Tibial nerve (tissue), 4 donors: ENCODE results near the gene MCRS1. TPM values are rescaled to one million over a fixed set of nuclear protein-coding genes. Genes with fewer than 3 reads are reported as not detected.

Experiments used
- DNase-seq, 2 donors: peaks; one replicate each; pipeline ENCODE4 v3.0.0-alpha.2; 2019; ENCODE audit warnings: low spot score in 2 of 2
- H3K27ac ChIP-seq, 4 donors: fragments of 200-600 bp; sonication (generic) in 3 of 4; one replicate each; pipeline ENCODE4 v1.5.1; 2017 to 2019; ENCODE audit warnings: mild to moderate bottlenecking in 1 of 4
- H3K27me3 ChIP-seq, 2 donors: fragments of 200-600 bp; sonication (generic) in 1 of 2; one replicate each; pipeline versions ENCODE4 v1.5.1 to v1.6.0; 2017 to 2019
- H3K36me3 ChIP-seq, 3 donors: fragments of 200-600 bp; sonication (generic); one replicate each; pipeline ENCODE4 v1.5.1; 2018 to 2019
- H3K4me1 ChIP-seq, 4 donors: fragments of 200-600 bp; sonication (generic) in 3 of 4; one replicate each; pipeline ENCODE4 v1.5.1; 2017 to 2019
- H3K4me3 ChIP-seq, 4 donors: fragments of 200-600 bp; sonication (generic) in 3 of 4; one replicate each; pipeline ENCODE4 v1.5.1; 2017 to 2019; ENCODE audit warnings: mild to moderate bottlenecking in 1 of 4, moderate library complexity in 1 of 4
- H3K9me3 ChIP-seq, 4 donors: fragments of 200-600 bp; sonication (generic) in 3 of 4; one replicate each; pipeline ENCODE4 v1.5.1; 2017 to 2019
- EP300 ChIP-seq, 2 donors: sonication (generic); formaldehyde crosslinking; IDR thresholded peaks; one replicate each; pipeline ENCODE4 v1.6.1; 2017; ENCODE audit warnings: antibody characterized with exemption in 2 of 2, mild to moderate bottlenecking in 1 of 2
- POLR2A ChIP-seq, 2 donors: fragments of 450-650 bp; IDR thresholded peaks; one replicate each; pipeline ENCODE4 v1.6.1; 2017; ENCODE audit warnings: antibody characterized with exemption in 2 of 2, mild to moderate bottlenecking in 2 of 2, moderate library complexity in 2 of 2
- WGBS, 2 donors: methylation state at CpG; one replicate each; pipeline ENCODE4 v1.1.5; 2018; 5-methylcytosine and 5-hydroxymethylcytosine counted together
- total RNA-seq, 4 donors: library from RNA; depleted of rRNA; stranded (reverse); fragments of >200 nt; gene quantifications; one replicate each; pipeline ENCODE4 v1.1.0, GENCODE V29; 2016
- TF ChIP-seq, protein P1 (sequence below), 5 experiments: fragments of 200-600 bp in 3 of 5; fragments of 450-650 bp in 2 of 5; sonication (generic) in 3 of 5; IDR thresholded peaks; one replicate each; pipeline ENCODE4 v1.5.1; 2016 to 2019; ENCODE audit warnings: antibody characterized with exemption in 5 of 5, mild to moderate bottlenecking in 3 of 5, moderate library complexity in 2 of 5

The MCRS1 gene
- total RNA-seq, 4 donors from 2014 or later, result 42.0 to 67.2 (median 64.5) TPM

- 1 to 2% methylated on average over 19 of the region's 19 CpGs for WGBS, 2 donors
- no peak for DNase-seq
- Histone ChIP-seq H3K27ac (peak overlapping the region; percentile 85 to 98 (median 88)), H3K9me3 (no peaks in the 10 kb centered on the region), H3K4me1 (peaks cover 0 to 53% (median 14%) of the 10 kb centered on the region in 4 donors), H3K4me3 (peak overlapping the region; percentile 53 to 87 (median 74)), H3K36me3 (peaks cover 0 to 25% (median 0%) of the 10 kb centered on the region in 3 donors), H3K27me3 (no peaks in the 10 kb centered on the region)
- TF ChIP-seq, protein P1, sequence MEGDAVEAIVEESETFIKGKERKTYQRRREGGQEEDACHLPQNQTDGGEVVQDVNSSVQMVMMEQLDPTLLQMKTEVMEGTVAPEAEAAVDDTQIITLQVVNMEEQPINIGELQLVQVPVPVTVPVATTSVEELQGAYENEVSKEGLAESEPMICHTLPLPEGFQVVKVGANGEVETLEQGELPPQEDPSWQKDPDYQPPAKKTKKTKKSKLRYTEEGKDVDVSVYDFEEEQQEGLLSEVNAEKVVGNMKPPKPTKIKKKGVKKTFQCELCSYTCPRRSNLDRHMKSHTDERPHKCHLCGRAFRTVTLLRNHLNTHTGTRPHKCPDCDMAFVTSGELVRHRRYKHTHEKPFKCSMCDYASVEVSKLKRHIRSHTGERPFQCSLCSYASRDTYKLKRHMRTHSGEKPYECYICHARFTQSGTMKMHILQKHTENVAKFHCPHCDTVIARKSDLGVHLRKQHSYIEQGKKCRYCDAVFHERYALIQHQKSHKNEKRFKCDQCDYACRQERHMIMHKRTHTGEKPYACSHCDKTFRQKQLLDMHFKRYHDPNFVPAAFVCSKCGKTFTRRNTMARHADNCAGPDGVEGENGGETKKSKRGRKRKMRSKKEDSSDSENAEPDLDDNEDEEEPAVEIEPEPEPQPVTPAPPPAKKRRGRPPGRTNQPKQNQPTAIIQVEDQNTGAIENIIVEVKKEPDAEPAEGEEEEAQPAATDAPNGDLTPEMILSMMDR (IDR thresholded peaks at IDR 0.05), result no peak
- TF ChIP-seq POLR2A (IDR thresholded peaks at IDR 0.05) (no peak), EP300 (IDR thresholded peaks at IDR 0.05) (no peak)
Measured at GRCh38 chr12:49568442-49569162, 660 bp upstream of the MCRS1 start.

DNA sequence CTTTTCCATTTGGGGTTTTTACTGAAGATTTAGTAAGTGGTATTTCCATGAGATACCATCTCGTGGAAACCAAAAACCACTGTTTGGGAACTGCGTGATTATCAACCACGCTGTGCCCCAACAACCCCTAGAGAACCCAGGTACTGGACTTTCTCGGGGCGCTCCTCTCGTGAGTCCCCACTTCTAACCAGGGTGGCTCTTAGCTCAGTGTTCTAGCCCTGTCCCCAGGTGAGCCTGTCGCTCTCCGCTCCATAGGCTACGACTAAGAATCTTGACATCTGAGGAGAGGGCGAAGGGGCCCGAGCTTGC is 686 bp downstream of the MCRS1 start:
- Histone ChIP-seq H3K9me3 (no peaks in the 10 kb centered on the region), H3K36me3 (peaks cover 0 to 39% (median 4%) of the 10 kb centered on the region in 3 donors), H3K27me3 (no peaks in the 10 kb centered on the region), H3K27ac (peak overlapping the region in 3 of 4 donors; percentile 86 to 98 (median 90)), H3K4me1 (peaks cover 0 to 53% (median 14%) of the 10 kb centered on the region in 4 donors), H3K4me3 (peak overlapping the region; percentile 53 to 87 (median 74))
- TF ChIP-seq EP300 (IDR thresholded peaks at IDR 0.05), result no peak
- TF ChIP-seq POLR2A (IDR thresholded peaks at IDR 0.05), result no peak
- 3 to 4% methylated on average over 8 to 11 of the region's 11 CpGs for WGBS, 2 donors
- DNase-seq, result no peak

GRCh38 chr12:49566361-49566760 is 1.6 kb downstream of the MCRS1 start:
- H3K36me3 ChIP-seq, result peaks cover 4 to 48% (median 7%) of the 10 kb centered on the region in 3 donors
- 88 to 93% methylated on average over 9 to 13 of the region's 13 CpGs for WGBS, 2 donors
- no peak overlapping the region for H3K4me3 ChIP-seq
- no peak overlapping the region for H3K27ac ChIP-seq
- H3K4me1 ChIP-seq, result peaks cover 0 to 50% (median 14%) of the 10 kb centered on the region in 4 donors
- no peak for TF ChIP-seq EP300 (IDR thresholded peaks at IDR 0.05)
- no peak for TF ChIP-seq POLR2A (IDR thresholded peaks at IDR 0.05)
- no peak for DNase-seq
- no peaks in the 10 kb centered on the region for H3K9me3 ChIP-seq
- no peaks in the 10 kb centered on the region for H3K27me3 ChIP-seq

- Histone ChIP-seq H3K9me3 (no peaks in the 10 kb centered on the region), H3K27ac (no peak overlapping the region)
Measured at GRCh38 chr12:49565406-49566265, 2.3 kb downstream of the MCRS1 start.

GRCh38 chr12:49564686-49565405 is 3.1 kb downstream of the MCRS1 start:
- WGBS, 2 donors, result 83 to 84% methylated on average over 8 of the region's 8 CpGs
- Histone ChIP-seq H3K4me3 (no peak overlapping the region), H3K36me3 (peaks cover 8 to 63% (median 12%) of the 10 kb centered on the region in 3 donors), H3K27me3 (no peaks in the 10 kb centered on the region), H3K9me3 (no peaks in the 10 kb centered on the region), H3K4me1 (peaks cover 0 to 37% (median 14%) of the 10 kb centered on the region in 4 donors), H3K27ac (no peak overlapping the region)
- TF ChIP-seq EP300 (IDR thresholded peaks at IDR 0.05) (no peak), POLR2A (IDR thresholded peaks at IDR 0.05) (no peak)
- TF ChIP-seq, protein P1 (IDR thresholded peaks at IDR 0.05), result no peak
- no peak for DNase-seq

More at GRCh38 chr12:49565406-49566265, 2.3 kb downstream of the MCRS1 start:
- WGBS, 2 donors, result 92 to 95% methylated on average over 12 of the region's 12 CpGs
- TF ChIP-seq EP300 (IDR thresholded peaks at IDR 0.05), result no peak
- Histone ChIP-seq H3K4me1 (peaks cover 0 to 43% (median 14%) of the 10 kb centered on the region in 4 donors), H3K4me3 (no peak overlapping the region), H3K27me3 (no peaks in the 10 kb centered on the region), H3K36me3 (peaks cover 4 to 55% (median 12%) of the 10 kb centered on the region in 3 donors)
- DNase-seq, result no peak

DNA sequence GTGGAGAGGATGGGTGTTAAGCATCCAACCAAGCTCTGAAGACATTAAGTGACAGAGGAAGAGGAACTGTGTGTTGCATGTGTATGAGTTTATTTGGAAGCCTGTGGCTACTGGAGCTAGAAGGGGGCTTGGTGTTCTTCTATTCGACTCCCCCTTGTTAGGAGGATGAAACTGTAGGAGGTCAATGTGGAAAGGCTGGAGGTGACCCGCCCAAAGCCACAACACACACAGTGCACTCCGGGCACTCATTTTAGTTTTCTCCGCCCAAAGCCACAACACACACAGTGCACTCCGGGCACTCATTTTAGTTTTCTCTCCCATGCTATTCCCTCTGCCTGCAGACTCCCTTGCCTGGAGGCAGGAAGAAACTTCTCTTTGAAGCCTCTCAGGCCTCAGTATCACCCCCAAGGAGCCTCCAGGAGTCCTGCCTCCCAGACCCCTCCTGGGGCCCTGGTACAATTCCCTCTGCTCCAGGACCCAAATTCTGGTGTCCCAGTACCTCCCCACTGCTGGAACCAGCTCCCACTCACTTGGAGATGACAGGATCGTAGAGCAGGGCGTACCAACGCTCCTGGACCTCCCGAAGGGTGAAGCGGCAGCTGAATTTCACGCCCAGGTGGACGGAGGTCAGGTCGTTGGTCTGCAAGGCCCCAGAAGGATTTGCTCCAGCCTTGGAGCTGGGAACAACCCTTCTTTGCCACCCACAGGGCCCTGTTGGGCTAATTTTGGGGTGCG is 3.8 kb downstream of the MCRS1 start:
- Histone ChIP-seq H3K27ac (no peak overlapping the region), H3K27me3 (no peaks in the 10 kb centered on the region), H3K36me3 (peaks cover 15 to 70% (median 16%) of the 10 kb centered on the region in 3 donors), H3K9me3 (no peaks in the 10 kb centered on the region), H3K4me3 (no peak overlapping the region), H3K4me1 (peaks cover 0 to 30% (median 13%) of the 10 kb centered on the region in 4 donors)
- DNase-seq, result no peak
- TF ChIP-seq, protein P1 (IDR thresholded peaks at IDR 0.05), result no peak
- TF ChIP-seq EP300 (IDR thresholded peaks at IDR 0.05) (no peak), POLR2A (IDR thresholded peaks at IDR 0.05) (no peak)
- WGBS, 2 donors, result 87 to 92% methylated on average over 14 of the region's 14 CpGs
